Esophagus muscularis mucosa (tissue), 4 donors: ENCODE data around the gene TEKTIP1.

Source experiments
- CTCF ChIP-seq, 3 experiments: fragments of 200-600 bp in 2 of 3; fragments of 450-650 bp in 1 of 3; sonication (generic) in 2 of 3; IDR thresholded peaks; one replicate each; pipeline ENCODE4 v1.5.1; 2017 to 2019; ENCODE audit warnings: antibody characterized with exemption in 3 of 3, mild to moderate bottlenecking in 2 of 3, moderate library complexity in 1 of 3
- EP300 ChIP-seq: sonication (generic); formaldehyde crosslinking; IDR thresholded peaks from one replicate; pipeline ENCODE4 v1.6.1; 2017; ENCODE audit warnings: antibody characterized with exemption
- POLR2A ChIP-seq: fragments of 450-650 bp; IDR thresholded peaks from one replicate; pipeline ENCODE4 v1.6.1; 2017; ENCODE audit warnings: antibody characterized with exemption, moderate library complexity, mild to moderate bottlenecking, low read depth
- POLR2AphosphoS5 ChIP-seq, 2 donors: sonication (generic); formaldehyde crosslinking; IDR thresholded peaks; one replicate each; pipeline ENCODE4 v1.6.1; 2017; ENCODE audit warnings: antibody characterized with exemption in 2 of 2

GRCh38 chr19:3494559-3494958 is 44.4 kb upstream of the TEKTIP1 start:
- no peak for TF ChIP-seq CTCF (IDR thresholded peaks at IDR 0.05)
- no peak for TF ChIP-seq POLR2A
- TF ChIP-seq POLR2AphosphoS5 (IDR thresholded peaks at IDR 0.05), result no peak
- TF ChIP-seq EP300, result no peak
